ENCODE results near the gene TBC1D21.

TBC1D21 gene

GRCh38 chr15:73838831-73839426, 34.4 kb upstream of the TBC1D21 start:
- H3K27ac ChIP-seq: no peak overlapping the region
- no peaks in the 10 kb centered on the region for H3K9me3 ChIP-seq
- H3K36me3 ChIP-seq: no peaks in the 10 kb centered on the region
- DNase-seq: peak; percentile 38 to 70
- peaks cover 0 to 31% of the 10 kb centered on the region in 2 donors for H3K27me3 ChIP-seq
- peaks cover 0 to 9% (median 5%) of the 10 kb centered on the region in 4 donors for H3K4me1 ChIP-seq
- no peak for TF ChIP-seq CTCF (IDR thresholded peaks at IDR 0.05)
- H3K4me3 ChIP-seq: no peak overlapping the region
- intact Hi-C loops (cut with DNase I; ENCODE audit: low total_unique reads): no loop called here

GRCh38 chr15:73839699-73840377, 33.5 kb upstream of the TBC1D21 start:
- intact Hi-C loops (cut with DNase I; ENCODE audit: low total_unique reads): no loop called here
- Histone ChIP-seq H3K27ac (no peak overlapping the region), H3K4me1 (peaks cover 0 to 9% (median 5%) of the 10 kb centered on the region in 4 donors), H3K4me3 (no peak overlapping the region), H3K27me3 (peaks cover 0 to 31% of the 10 kb centered on the region in 2 donors), H3K9me3 (no peaks in the 10 kb centered on the region), H3K36me3 (no peaks in the 10 kb centered on the region)
- DNase-seq: no peak
- TF ChIP-seq CTCF (IDR thresholded peaks at IDR 0.05): no peak

GRCh38 chr15:73840771-73841170, 32.6 kb upstream of the TBC1D21 start:
- no peak for DNase-seq
- intact Hi-C loops (cut with DNase I; ENCODE audit: low total_unique reads): no loop called here
- TF ChIP-seq CTCF (IDR thresholded peaks at IDR 0.05): no peak
- H3K9me3 ChIP-seq: no peaks in the 10 kb centered on the region
- no peak overlapping the region for H3K27ac ChIP-seq
- no peaks in the 10 kb centered on the region for H3K36me3 ChIP-seq
- no peak overlapping the region for H3K4me3 ChIP-seq
- peaks cover 0 to 24% of the 10 kb centered on the region in 2 donors for H3K27me3 ChIP-seq
- H3K4me1 ChIP-seq: peaks cover 0 to 9% (median 5%) of the 10 kb centered on the region in 4 donors

- intact Hi-C loops (cut with DNase I; ENCODE audit: low total_unique reads): no loop called here
- Histone ChIP-seq H3K36me3 (no peaks in the 10 kb centered on the region), H3K27ac (no peak overlapping the region), H3K4me3 (no peak overlapping the region), H3K4me1 (peaks cover 0 to 9% (median 5%) of the 10 kb centered on the region in 4 donors), H3K27me3 (peaks cover 0 to 17% of the 10 kb centered on the region in 2 donors), H3K9me3 (no peaks in the 10 kb centered on the region)
- TF ChIP-seq CTCF (IDR thresholded peaks at IDR 0.05): no peak
- no peak for DNase-seq
These were observed 31.3 kb upstream of the TBC1D21 start for GRCh38 chr15:73841756-73842725.

DNA sequence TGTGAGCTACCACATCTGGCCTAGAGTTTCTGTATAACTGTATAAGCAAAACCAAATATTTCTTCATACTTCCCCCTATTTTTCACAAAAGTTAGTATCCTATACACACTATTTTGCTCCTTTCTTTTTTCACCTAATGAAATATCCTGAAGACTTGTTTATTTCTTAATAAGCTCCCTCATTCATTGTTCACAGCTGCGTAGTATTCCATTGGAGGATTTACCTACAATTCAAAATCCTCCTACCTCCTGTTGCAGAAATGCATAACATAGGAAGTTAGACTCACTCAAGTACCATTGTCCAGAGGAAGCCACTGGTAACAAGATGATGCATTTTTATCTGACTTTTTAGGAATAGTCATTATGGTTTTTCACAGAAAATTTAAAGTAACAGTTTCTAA, 29.6 kb upstream of the TBC1D21 start:
- intact Hi-C loops (cut with DNase I; ENCODE audit: low total_unique reads): no loop called here
- Histone ChIP-seq H3K27me3 (peaks cover 0 to 21% of the 10 kb centered on the region in 2 donors), H3K4me1 (peaks cover 0 to 3% (median under 1%) of the 10 kb centered on the region in 4 donors), H3K9me3 (no peaks in the 10 kb centered on the region), H3K27ac (no peak overlapping the region), H3K4me3 (no peak overlapping the region), H3K36me3 (no peaks in the 10 kb centered on the region)
- no peak for TF ChIP-seq CTCF (IDR thresholded peaks at IDR 0.05)
- DNase-seq: no peak
